ENCODE results near the gene ENSA.
"Not testable (repeated sequence)": the region's sequence is repeated elsewhere in the genome, so short reads cannot be mapped to it uniquely, and the experiment has no call there.

ENSA gene

GRCh38 chr1:150580966-150581365 lies 48.4 kb downstream of the ENSA start:
- not testable (repeated sequence) for DNase-seq (ENCODE audit: low read depth)

GRCh38 chr1:150579945-150580642 lies 49.3 kb downstream of the ENSA start:
- no peak for DNase-seq (ENCODE audit: low read depth)

- DNase-seq (ENCODE audit: low read depth) = peak; percentile 90
Observed at GRCh38 chr1:150579110-150579944, 50.1 kb downstream of the ENSA start, which contains the start of gene MCL1. TSS of gene MCL1 (minus strand) at chr1:150579610. CDS start at chr1:150579530, 80 bp downstream.

DNA sequence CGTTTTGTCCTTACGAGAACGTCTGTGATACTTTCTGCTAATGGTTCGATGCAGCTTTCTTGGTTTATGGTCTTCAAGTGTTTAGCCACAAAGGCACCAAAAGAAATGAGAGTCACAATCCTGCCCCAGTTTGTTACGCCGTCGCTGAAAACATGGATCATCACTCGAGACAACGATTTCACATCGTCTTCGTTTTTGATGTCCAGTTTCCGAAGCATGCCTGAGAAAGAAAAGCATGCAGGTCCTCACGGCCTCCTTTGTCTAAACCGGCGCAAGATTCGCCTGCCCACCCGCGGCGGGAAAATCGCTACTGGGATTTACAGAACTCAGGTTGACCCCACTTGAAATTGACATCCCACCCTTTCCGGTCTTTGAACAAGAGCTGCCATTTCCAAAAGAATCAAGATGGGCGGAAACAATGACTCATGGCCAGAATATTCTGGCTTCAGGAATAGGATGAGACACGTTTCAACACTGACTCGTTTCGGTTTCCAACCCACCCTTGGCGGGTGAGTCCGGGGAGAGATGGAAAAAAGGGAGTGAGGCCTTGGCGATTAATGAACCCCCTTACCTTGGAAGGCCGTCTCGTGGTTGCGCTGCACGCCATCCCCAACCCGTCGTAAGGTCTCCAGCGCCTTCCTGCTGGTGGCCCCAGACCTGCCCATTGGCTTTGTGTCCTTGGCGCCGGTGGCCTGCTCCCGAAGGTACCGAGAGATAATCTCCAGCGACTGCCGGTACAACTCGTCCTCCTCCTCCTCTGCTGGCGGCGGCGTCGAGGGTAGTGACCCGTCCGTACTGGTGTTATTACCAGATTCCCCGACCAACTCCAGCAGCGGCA lies 50.9 kb downstream of the ENSA start:
- DNase-seq (ENCODE audit: low read depth) = no peak

DNA sequence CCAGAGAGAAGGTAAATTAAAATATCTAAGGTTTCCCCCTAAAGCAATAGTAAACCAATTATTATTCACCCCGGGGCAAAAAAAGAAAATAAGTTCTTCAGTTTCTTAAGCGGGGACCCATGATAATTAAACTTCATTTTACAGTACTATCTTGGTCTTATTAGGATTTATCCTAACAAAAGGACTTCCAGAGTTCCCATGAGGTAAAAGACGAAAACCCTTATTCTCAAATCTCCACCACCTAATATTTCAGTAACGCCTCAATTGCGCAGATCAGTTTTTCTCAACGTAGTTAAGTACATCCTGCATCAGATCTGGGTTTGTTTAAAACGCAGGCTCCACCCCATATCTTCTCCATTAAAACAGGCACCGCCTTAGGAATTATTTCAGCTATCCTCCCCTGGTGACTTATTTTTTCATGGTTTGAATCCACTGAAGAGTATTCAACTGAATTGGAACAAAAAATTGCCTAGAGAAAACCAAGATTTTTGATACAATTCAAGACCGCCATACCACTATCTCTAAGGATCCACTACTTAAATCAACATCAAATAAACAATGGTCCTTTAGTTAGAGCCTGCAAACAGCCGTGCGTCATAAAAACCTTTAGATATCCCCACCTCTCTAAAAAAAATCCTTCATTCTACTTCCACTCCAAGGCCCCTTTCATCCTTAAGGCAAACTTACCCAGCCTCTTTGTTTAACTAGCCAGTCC lies 51.7 kb downstream of the ENSA start:
- DNase-seq (ENCODE audit: low read depth) = no peak

GRCh38 chr1:150576794-150577556 lies 52.4 kb downstream of the ENSA start:
- no peak for DNase-seq (ENCODE audit: low read depth)

GRCh38 chr1:150576367-150576711 lies 53.1 kb downstream of the ENSA start:
- no peak for DNase-seq (ENCODE audit: low read depth)

DNA sequence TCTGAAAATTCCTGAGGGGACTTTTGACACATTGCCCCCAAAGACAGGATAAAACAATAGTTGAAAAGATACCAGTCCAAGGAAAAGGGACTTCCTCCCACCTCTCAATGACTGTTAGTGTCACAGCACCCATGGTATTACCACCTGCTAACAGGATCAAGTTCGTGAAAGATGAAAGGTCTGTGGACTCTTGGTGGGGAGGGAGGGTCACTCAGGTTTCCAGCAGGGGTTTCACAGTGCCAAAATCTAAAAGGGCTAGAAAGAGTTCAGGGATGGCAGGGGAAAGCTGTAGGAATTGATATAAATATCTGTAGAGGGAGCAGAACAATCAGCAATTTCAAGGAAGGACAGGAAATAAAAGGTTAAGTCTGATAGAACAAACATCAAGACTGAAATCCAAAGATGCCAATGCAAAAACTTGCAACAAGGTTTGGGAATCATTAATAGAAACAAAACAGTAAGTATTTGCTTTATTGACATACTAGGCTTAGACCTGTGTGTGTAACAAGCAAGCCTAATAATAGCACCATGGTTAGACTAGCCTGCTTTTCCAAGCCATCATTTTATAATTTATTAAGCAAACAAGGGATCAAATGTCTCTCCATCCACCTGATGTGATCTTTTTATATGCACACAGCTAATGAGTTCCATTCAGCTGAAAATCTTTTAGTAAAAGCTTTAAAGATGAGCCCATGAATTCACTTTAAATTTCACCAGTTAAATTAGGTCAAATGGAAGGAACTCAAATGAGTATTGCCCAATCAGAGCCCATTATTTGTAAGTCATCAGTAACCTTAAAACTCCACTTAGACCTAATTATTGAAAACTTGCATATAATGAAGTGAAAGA lies 53.7 kb downstream of the ENSA start:
- DNase-seq (ENCODE audit: low read depth) = no peak

- no peak for DNase-seq (ENCODE audit: low read depth)
Observed at GRCh38 chr1:150575072-150575489, 54.3 kb downstream of the ENSA start.

GRCh38 chr1:150574260-150575071 lies 54.9 kb downstream of the ENSA start:
- DNase-seq (ENCODE audit: low read depth) = no peak

DNA sequence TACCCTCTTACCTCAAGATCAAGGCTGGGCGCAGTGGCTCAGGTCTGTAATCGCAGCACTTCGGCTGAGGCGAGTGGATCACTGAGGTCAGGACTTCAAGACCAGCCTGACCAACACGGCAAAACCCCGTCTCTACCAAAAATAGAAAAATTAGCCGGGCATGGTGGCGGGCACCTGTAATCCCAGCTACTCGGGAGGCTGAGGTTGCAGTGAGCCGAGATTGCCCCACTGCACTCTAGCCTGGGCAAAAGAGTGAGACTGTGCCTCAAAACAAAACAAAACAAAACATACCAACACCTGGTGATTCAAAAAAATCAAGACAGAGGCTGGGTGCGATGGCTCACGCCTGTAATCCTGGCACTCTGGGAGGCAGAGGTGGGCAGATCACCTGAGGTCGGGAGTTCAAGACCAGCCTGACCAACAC lies 55.8 kb downstream of the ENSA start:
- not testable (repeated sequence) for DNase-seq (ENCODE audit: low read depth)

- DNase-seq (ENCODE audit: low read depth) = no peak
Observed at GRCh38 chr1:150572918-150573647, 56.3 kb downstream of the ENSA start.
